ENCODE results near the gene GNG5.
"Not testable (repeated sequence)": the region's sequence is repeated elsewhere in the genome, so short reads cannot be mapped to it uniquely, and the experiment has no call there.

The GNG5 gene

DNA sequence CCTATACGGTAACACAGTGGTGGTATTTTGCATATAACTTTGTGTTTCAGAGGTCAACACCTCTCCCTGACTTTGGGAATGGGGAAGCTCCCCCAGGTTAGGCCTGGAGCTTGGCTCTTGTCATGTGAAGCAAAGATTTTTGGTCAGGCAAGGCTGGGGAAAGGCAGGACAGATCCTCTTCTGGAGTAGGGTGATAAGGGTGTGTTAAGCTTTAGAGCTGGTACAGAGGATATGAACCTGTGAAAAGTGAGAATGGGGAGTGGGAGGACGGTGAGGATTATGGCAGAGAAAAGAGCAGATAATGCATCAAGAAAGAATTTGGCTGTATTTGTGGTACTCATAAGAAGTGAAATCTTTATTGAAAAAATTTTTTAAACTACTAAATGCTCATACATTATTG, 25.1 kb downstream of the GNG5 start:
- DNase-seq = no peak

GRCh38 chr1:84480650-84481049, 25.7 kb downstream of the GNG5 start:
- DNase-seq = no peak

- DNase-seq = no peak
These were observed 26.4 kb downstream of the GNG5 start for GRCh38 chr1:84479998-84480397.

GRCh38 chr1:84478876-84479868, 27.2 kb downstream of the GNG5 start, which contains the start of gene RPF1:
RPF1 (plus strand) TSS chr1:84479266; CDS start chr1:84479282, 16 bp downstream.
- DNase-seq = peak; percentile 70

DNA sequence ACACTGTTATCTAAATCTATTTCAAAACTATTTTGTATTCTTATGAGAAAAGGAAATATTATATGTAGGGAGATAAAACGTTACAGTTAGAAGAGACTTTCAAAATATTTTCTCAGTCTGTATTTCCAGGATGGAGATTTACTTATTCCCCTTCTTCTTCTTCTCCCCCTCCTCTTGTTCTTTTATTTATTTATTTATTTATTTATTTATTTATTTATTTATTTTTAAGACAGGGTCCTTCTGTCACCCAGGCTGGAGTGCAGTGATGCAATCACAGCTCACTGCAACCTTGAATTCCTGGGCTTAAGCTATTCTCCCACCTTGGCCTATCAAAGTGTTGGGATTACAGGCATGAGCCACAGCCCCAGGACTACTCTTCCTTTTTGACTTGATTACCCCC, 30.2 kb downstream of the GNG5 start:
- DNase-seq = no peak

GRCh38 chr1:84467298-84467697, 39.1 kb downstream of the GNG5 start:
- DNase-seq = no peak

GRCh38 chr1:84462118-84462517, 44.3 kb downstream of the GNG5 start:
- DNase-seq = no peak

DNA sequence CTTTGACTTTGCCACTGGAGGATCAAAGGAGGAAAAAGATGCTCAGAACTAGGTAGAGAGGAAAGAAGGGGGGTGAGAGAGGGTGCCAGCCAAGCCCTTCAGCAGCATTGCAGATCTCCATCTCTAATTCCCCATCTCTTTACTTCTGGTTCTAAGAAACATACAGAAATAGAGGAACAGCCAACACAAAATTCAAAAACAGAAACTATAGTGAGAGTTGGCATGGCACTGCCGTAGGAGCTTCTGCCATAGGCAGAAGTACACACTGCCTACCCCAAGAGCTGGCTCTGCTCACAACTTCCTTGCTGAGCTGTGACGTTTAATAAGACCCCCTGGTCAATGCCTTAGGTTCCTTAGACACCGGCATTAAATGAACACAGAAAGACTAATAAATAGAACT, 53.9 kb downstream of the GNG5 start:
- no peak for DNase-seq

DNA sequence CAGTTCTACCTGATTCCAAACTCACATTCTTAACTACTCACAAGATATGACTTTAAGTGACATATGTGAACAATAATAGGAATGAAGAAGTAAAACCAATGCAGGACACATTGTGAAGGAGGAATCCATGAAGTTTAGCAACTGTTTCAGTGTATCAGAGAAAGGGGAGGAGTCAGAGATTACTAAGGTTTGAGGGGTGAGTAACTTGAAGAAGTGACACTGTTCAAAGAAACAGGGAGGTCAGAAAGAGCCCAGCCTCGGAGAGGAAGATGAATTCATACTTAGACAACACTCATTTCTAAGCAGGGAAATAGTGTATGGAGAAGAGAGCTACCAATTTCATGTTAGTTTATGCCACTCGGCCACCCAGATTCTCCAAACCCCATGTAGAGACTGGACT, 55.5 kb downstream of the GNG5 start:
- no peak for DNase-seq

GRCh38 chr1:84448704-84449103, 57.7 kb downstream of the GNG5 start:
- DNase-seq = not testable (repeated sequence)

All from NCI-H1436 (cell line).